ENCODE results near the gene SMIM33.

Gene SMIM33

GRCh38 chr5:139457241-139457640 is 13.6 kb upstream of the SMIM33 start:
- TF ChIP-seq CTCF (IDR thresholded peaks at IDR 0.05; ENCODE audit: insufficient read depth, low read depth, low read length, missing control alignments), result no peak
- no peak overlapping the region for H3K4me3 ChIP-seq (ENCODE audit: low read length)
- no peak for DNase-seq (ENCODE audit: low read depth)

- TF ChIP-seq CTCF (IDR thresholded peaks at IDR 0.05; ENCODE audit: insufficient read depth, low read depth, low read length, missing control alignments), result no peak
- DNase-seq (ENCODE audit: low read depth), result no peak
- H3K4me3 ChIP-seq (ENCODE audit: low read length), result no peak overlapping the region
These were observed 13.0 kb upstream of the SMIM33 start for GRCh38 chr5:139457653-139458306.

- DNase-seq (ENCODE audit: low read depth), result peak; percentile 83
- no peak overlapping the region for H3K4me3 ChIP-seq (ENCODE audit: low read length)
- TF ChIP-seq CTCF (IDR thresholded peaks at IDR 0.05; ENCODE audit: insufficient read depth, low read depth, low read length, missing control alignments), result no peak
These were observed 12.0 kb upstream of the SMIM33 start for GRCh38 chr5:139458580-139459407.

- peak; percentile 39 for DNase-seq (ENCODE audit: low read depth)
- no peak overlapping the region for H3K4me3 ChIP-seq (ENCODE audit: low read length)
- no peak for TF ChIP-seq CTCF (IDR thresholded peaks at IDR 0.05; ENCODE audit: insufficient read depth, low read depth, low read length, missing control alignments)
These were observed 11.3 kb upstream of the SMIM33 start for GRCh38 chr5:139459451-139459934.

GRCh38 chr5:139460455-139460854 is 10.3 kb upstream of the SMIM33 start:
- no peak for DNase-seq (ENCODE audit: low read depth)
- no peak overlapping the region for H3K4me3 ChIP-seq (ENCODE audit: low read length)
- no peak for TF ChIP-seq CTCF (IDR thresholded peaks at IDR 0.05; ENCODE audit: insufficient read depth, low read depth, low read length, missing control alignments)

GRCh38 chr5:139461176-139461575 is 9.6 kb upstream of the SMIM33 start:
- no peak for DNase-seq (ENCODE audit: low read depth)
- TF ChIP-seq CTCF (IDR thresholded peaks at IDR 0.05; ENCODE audit: insufficient read depth, low read depth, low read length, missing control alignments), result no peak
- H3K4me3 ChIP-seq (ENCODE audit: low read length), result no peak overlapping the region
